NCI-H446 treated with DMSO at 0.1 percent for 48 hours (cell line): ENCODE measurements around the gene GSTA2.
"Not testable (repeated sequence)": the region's sequence is repeated elsewhere in the genome, so short reads cannot be mapped to it uniquely, and the experiment has no call there.

ENCODE experiments used
- DNase-seq: peaks from one replicate; lab custom pipeline; 2025; lab: John Stamatoyannopoulos, UW

The GSTA2 gene

DNA sequence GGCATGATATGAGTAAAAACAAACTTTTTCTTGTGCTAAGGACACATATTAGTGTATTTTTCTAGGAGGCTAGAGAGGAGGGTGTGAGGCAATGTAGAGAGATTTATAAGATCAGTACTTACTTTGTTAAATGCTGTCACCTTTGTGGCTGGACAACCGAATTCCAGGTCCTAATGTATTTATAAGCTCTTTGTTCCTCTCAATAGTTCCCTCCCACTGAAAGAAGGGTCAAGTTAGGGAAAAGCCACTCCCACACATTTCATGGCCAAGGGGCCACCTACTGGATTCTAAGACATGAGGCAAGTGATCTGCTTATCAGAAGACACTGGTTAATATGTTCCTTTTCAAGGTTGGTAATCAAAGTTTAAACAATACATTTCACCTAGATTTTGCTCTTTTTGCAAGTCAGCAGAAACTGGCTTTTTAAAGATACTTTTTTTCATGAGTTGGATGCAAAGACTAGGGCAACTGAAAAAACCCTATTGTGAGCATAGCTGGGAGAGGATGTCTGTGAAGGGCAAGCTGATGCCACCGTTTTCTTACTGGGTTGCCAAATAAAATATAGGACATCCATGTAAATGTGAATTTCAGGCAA lies at the start of gene GSTA2:
TSS of gene GSTA2 (minus strand) at position 154 of the 595 bp plus-strand sequence. CDS start 5,528 bp downstream, outside the sequence.
- not testable (repeated sequence) for DNase-seq

- not testable (repeated sequence) for DNase-seq
Observed at GRCh38 chr6:52809777-52810176, 46.5 kb upstream of the GSTA2 start.

GRCh38 chr6:52808660-52809059 lies 45.4 kb upstream of the GSTA2 start:
- no peak for DNase-seq

DNA sequence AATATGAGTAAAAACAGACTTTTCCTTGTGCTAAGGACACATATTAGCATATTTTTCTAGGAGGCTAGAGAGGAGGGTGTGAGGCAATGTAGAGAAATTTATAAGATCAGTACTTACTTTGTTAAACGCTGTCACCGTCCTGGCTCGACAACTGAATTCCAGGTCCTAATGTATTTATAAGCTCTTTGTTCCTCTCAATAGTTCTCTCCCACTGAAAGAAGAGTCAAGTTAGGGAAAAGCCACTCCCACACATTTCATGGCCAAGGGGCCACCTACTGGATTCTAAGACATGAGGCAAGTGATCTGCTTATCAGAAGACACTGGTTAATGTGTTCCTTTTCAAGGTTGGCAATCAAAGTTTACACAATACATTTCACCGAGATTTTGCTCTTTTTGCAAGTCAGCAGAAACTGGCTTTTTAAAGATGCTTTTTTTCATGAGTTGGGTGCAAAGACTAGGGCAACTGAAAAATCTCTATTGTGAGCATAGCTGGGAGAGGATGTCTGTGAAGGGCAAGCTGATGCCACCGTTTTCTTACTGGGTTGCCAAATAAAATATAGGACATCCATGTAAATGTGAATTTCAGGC lies 40.5 kb upstream of the GSTA2 start, which contains the start of gene GSTA1:
TSS of gene GSTA1 (minus strand) at position 149 of the 588 bp plus-strand sequence. CDS start 4,549 bp downstream, outside the sequence.
- not testable (repeated sequence) for DNase-seq

GRCh38 chr6:52802806-52803205 lies 39.5 kb upstream of the GSTA2 start:
- DNase-seq, result no peak

- DNase-seq, result no peak
Observed at GRCh38 chr6:52801188-52801841, 38.0 kb upstream of the GSTA2 start.

GRCh38 chr6:52799272-52799671 lies 36.0 kb upstream of the GSTA2 start:
- DNase-seq, result not testable (repeated sequence)

- DNase-seq, result not testable (repeated sequence)
Observed at GRCh38 chr6:52794366-52794765, 31.1 kb upstream of the GSTA2 start.

DNA sequence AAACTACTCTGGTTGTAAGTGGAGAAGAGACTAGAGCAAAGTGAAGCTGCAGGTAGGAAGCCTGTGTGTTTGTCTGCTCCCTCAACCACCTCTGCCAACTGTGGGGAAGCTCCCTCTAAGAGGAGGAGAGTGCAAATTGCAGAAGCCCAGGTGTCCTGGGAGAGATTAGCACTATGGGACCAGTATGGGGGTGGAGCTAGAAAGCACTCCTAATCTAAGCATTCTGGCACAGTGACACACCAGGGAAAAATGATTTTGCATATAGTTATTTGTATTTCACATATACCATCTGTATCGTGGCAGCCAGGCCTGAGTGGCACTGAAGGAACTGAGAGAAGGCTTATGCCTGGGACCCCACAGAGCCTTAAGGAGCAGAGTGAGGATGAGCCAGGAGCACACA lies 27.6 kb upstream of the GSTA2 start:
- DNase-seq, result no peak

DNA sequence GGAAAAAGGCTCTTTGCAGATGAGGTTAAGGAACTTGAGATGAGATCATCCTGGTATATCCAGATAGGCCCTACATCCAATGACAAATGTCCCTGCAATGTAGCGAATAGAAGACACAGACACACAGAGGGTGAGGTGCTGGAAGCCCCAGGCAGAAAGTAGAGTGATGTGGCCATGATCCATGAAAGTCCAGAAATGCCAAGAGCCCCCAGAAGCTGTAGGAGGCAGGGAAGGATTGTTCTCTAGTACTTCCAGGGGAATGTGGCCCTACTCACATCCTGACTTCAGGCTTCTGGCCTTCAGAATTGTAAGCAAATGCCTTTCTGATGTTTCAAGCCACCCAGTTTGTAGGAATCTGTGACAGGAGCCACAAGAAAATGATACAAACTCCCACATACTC lies 26.4 kb upstream of the GSTA2 start:
- DNase-seq, result not testable (repeated sequence)

- no peak for DNase-seq
Observed at GRCh38 chr6:52788478-52788877, 25.2 kb upstream of the GSTA2 start.

DNA sequence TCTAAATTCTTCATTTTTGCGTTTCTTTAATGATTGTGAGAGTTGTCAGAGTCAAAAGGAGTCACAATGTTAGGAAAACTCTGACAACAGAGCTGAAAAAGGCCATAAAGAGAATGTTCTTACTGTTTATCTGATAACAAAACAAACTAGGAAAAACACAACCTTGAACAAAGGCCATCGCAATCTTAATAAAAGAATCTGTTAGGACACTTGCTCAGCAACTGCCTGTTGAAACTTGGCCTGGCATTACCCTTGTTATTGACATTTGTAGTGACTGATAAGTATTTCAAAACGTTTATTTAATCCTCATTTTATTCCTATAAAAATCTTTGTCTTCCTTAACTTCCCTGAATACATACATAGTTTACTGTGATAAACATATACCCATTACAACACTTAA lies 24.6 kb upstream of the GSTA2 start:
- no peak for DNase-seq

DNA sequence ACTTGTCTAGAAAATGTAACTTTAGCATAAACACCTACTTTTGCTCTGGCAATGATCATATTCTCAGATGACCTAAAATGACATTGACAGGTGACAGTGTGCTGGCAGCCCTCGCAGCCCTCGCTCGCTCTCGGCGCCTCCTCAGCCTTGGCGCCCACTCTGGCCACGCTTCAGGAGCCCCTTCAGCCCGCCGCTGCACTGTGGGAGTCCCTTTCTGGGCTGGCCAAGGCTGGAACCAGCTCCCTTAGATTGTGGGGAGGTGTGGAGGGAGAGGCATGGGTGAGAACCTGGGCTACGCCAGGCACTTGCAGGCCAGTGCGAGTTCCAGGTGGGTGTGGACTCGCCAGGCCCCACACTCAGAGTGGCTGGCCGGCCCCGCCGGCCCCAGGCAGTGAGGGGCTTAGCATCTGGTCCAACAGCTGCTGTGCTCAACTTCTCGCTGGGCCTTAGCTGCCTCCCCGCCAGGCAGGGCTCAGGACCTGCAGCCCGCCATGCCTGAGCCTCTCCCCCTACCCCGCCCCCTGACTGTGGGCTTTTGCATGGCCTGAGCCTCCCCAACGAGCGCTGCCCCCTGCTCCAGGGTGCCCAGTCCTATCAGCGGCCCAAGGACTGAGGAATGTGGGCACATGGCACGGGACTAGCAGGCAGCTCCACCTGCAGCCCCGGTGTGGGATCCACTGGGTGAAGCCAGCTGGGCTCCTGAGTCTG lies 23.1 kb upstream of the GSTA2 start:
- no peak for DNase-seq

GRCh38 chr6:52782696-52783274 lies 19.5 kb upstream of the GSTA2 start:
- not testable (repeated sequence) for DNase-seq

DNA sequence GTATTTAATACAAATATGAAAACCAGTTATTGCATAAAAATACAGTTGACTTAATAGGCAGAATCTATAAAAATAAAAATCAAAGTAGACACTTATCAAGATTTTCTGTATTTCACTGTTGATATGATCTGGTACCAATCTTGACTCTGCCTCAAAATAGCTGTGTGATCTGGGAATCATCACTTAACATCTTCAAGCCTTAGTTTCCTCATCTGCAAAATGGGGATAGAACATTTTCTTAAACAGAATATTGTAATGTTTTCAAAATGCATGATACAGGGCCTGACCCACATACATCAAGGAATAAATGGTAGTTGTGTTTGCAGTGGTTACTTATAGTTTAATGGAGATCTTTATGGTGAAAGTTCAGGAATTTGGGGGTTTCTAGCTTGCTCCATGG lies 18.9 kb upstream of the GSTA2 start:
- DNase-seq, result not testable (repeated sequence)

DNA sequence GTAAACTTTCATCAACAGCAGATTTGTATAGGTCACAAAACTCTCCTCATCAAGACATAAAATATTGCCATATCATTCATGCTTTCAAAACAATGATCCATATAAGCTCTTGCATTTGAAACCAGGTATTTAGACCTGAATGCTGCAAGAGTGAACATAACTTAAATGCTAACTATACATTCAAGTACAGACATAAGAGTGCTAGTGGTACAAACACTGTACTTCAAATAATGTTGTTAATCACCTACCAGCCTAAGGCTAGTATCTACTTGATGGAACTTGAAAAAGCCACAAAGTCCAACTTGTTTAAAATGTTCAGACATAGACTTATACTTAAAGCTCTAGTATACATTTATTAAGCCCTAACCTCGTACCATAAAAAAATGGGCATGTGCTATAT lies 16.0 kb upstream of the GSTA2 start:
- no peak for DNase-seq

DNA sequence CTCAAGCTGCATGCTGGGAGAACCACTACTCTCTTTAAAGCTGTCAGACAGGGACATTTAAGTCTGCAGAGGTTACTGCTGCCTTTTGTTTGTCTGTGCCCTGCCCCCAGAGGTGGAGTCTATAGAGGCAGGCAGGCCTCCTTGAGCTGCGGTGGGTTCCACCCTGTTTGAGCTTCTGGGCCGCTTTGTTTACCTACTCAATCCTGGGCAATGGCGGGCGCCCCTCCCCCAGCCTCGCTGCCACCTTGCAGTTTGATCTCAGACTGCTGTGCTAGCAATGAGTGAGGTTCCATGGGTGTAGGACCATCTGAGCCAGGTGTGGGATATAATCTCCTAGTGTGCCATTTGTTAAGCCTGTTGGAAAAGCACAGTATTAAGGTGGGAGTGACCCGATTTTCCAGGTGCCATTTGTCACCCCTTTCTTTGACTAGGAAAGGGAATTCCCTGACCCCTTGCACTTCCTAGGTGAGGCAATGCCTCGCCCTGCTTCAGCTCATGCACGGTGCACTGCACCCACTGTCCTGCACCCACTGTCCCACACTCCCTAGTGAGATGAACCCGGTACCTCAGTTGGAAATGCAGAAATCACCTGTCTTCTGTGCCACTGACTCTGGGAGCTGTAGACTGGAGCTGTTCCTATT lies 13.6 kb upstream of the GSTA2 start:
- not testable (repeated sequence) for DNase-seq

- not testable (repeated sequence) for DNase-seq
Observed at GRCh38 chr6:52769399-52769798, 6.1 kb upstream of the GSTA2 start.

- not testable (repeated sequence) for DNase-seq
Observed at GRCh38 chr6:52767658-52768057, 4.4 kb upstream of the GSTA2 start.

GRCh38 chr6:52761673-52762491 lies 1.4 kb downstream of the GSTA2 start:
- DNase-seq, result not testable (repeated sequence)
